OCI-LY7 (cell line): ENCODE measurements around the gene NEK4. TPM values are rescaled to one million over a fixed set of nuclear protein-coding genes. Genes with fewer than 3 reads are reported as not detected.

Experiments
- BruUV-seq: library from RNA; stranded (reverse); fragments of 400-500 nt; replicated peaks from 2 replicates; lab custom pipeline; 2021; lab: Mats Ljungman, UMichigan
- CTCF ChIA-PET: fragments of 300-600 bp; sonication (Branson Sonifier 250); formaldehyde crosslinking; loops from one replicate; lab custom pipeline; 2022; ENCODE audit warnings: antibody characterized with exemption; ENCODE audit not compliant: unreplicated experiment; lab: Charles Lee
- POLR2A ChIA-PET: fragments of 300-600 bp; sonication (Branson Sonifier 250); formaldehyde crosslinking; loops from one replicate; lab custom pipeline; 2022; ENCODE audit warnings: antibody characterized with exemption; lab: Charles Lee
- DNase-seq: peaks from one replicate; pipeline ENCODE4 v3.0.0-alpha.2; 2015; ENCODE audit warnings: low spot score
- H2AFZ ChIP-seq: fragments of 200-600 bp; sonication (generic), shearing (Covaris generic); 2 replicates; pipeline ENCODE4 v1.6.1; 2014; ENCODE audit warnings: mild to moderate bottlenecking, antibody characterized with exemption, low read length, moderate library complexity
- H3K27ac ChIP-seq: fragments of 200-600 bp; sonication (generic); 2 replicates; pipeline ENCODE4 v1.5.1; 2014; ENCODE audit warnings: mixed run types, low read depth, mild to moderate bottlenecking, moderate library complexity, low read length, inconsistent platforms; ENCODE audit not compliant: poor library complexity, severe bottlenecking
- H3K36me3 ChIP-seq: fragments of 200-600 bp; sonication (generic); 2 replicates; pipeline ENCODE4 v1.6.1; 2014; ENCODE audit warnings: mild to moderate bottlenecking, antibody characterized with exemption, low read length, moderate library complexity, mixed read lengths; ENCODE audit not compliant: insufficient read depth
- H3K4me1 ChIP-seq: fragments of 200-600 bp; sonication (generic); 2 replicates; pipeline ENCODE4 v1.5.1; 2014; ENCODE audit warnings: mild to moderate bottlenecking, low read length; ENCODE audit not compliant: insufficient read depth, poor library complexity, severe bottlenecking
- H3K4me2 ChIP-seq: fragments of 200-600 bp; sonication (generic); 2 replicates; pipeline ENCODE4 v1.6.1; 2014; ENCODE audit warnings: mild to moderate bottlenecking, low read length
- H3K4me3 ChIP-seq: fragments of 200-600 bp; sonication (generic); 2 replicates; pipeline ENCODE4 v1.5.1; 2014; ENCODE audit warnings: mild to moderate bottlenecking, low read depth, low read length; ENCODE audit not compliant: poor library complexity, severe bottlenecking
- H3K79me2 ChIP-seq: fragments of 200-600 bp; sonication (generic); 2 replicates; pipeline ENCODE4 v1.6.1; 2016; ENCODE audit warnings: low read depth, mild to moderate bottlenecking, low read length, moderate library complexity, mixed read lengths; ENCODE audit not compliant: insufficient read depth
- H3K9me2 ChIP-seq: fragments of 200-600 bp; sonication (generic); 2 replicates; pipeline ENCODE4 v1.6.1; 2016; ENCODE audit warnings: mild to moderate bottlenecking, low read length, mixed read lengths; ENCODE audit not compliant: insufficient read depth
- H3K9me3 ChIP-seq: fragments of 200-600 bp; sonication (generic); 2 replicates; pipeline ENCODE4 v1.6.1; 2014; ENCODE audit warnings: mild to moderate bottlenecking, mixed run types, low read length, mixed read lengths
- H4K20me1 ChIP-seq: fragments of 200-600 bp; sonication (generic); 2 replicates; pipeline ENCODE4 v1.6.1; 2014; ENCODE audit warnings: mild to moderate bottlenecking, antibody characterized with exemption, low read length, moderate library complexity, mixed read lengths; ENCODE audit not compliant: insufficient read depth
- CTCF ChIP-seq: fragments of 200-600 bp; sonication (generic); conservative IDR thresholded peaks from 2 replicates; pipeline ENCODE4 v1.5.1; 2014; ENCODE audit warnings: mild to moderate bottlenecking, antibody characterized with exemption, low read length, moderate library complexity, mixed read lengths
- EZH2phosphoT487 ChIP-seq: fragments of 200-600 bp; sonication (generic); IDR thresholded peaks from 2 replicates; pipeline ENCODE4 v1.6.1; 2018; ENCODE audit warnings: low read depth, borderline replicate concordance, mild to moderate bottlenecking, mixed run types, antibody characterized with exemption, low read length, moderate library complexity, mixed read lengths
- intact Hi-C: fragments of 100-400 bp; cut with micrococcal nuclease; formaldehyde crosslinking; loops from one replicate; pipeline ENCODE4 v1.10.0; 2022; ENCODE audit not compliant: unreplicated experiment
- total RNA-seq, 2 experiments: library from RNA; depleted of rRNA in 1 of 2; stranded (reverse); fragments of >200 nt in 1 of 2; shearing (Covaris generic) in 1 of 2; gene quantifications; 2 replicates each; pipeline ENCODE4 v1.2.3, GENCODE V29; 2014 to 2022

Gene NEK4
- total RNA-seq, 2 experiments from 2014 or later, result 27.5 to 38.6 TPM

DNA sequence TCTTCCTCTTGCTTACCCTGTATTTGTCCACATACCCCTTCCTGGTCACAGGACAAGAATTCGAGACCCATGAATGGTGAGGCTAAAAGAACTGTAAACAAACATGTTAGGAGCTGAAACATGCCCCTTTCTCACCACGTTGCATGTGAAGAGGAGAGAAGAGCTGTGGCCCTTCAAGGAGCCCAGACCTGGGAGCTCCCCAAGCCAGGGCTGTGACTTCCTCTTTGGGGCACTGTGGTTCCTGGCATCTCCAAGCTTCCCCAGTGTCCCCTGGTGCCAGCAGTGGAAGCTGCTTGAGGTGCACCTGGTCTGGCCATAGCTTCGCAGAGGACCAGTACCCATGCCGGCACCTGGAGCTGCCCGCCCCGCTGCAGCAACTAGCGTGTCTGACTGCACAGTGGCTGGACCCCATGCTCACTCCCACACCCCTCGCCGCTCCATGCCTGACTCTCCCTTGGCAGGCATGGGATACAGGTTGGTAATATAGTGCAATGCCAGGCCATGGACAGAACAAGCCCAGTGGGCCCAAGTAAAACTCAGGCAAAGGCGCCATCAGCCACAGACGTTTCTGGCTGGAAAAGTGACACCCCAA is 54.9 kb downstream of the NEK4 start:
- Histone ChIP-seq H2AFZ (no peak overlapping the region), H3K4me1 (peaks cover 9% of the 10 kb centered on the region), H3K79me2 (no peaks in the 10 kb centered on the region), H3K4me2 (no peak overlapping the region), H3K9me3 (peaks cover 8% of the 10 kb centered on the region; the same call in 1 of the 2 replicates), H3K36me3 (peaks cover 39% of the 10 kb centered on the region), H3K9me2 (no peaks in the 10 kb centered on the region), H3K4me3 (no peak overlapping the region), H4K20me1 (no peaks in the 10 kb centered on the region), H3K27ac (no peak overlapping the region)
- no TSS peak for BruUV-seq
- TF ChIP-seq EZH2phosphoT487 (no peak), CTCF (no peak)
- intact Hi-C loops, result no loop called here
- ChIA-PET POLR2A (no interaction called here), CTCF (no interaction called here)
- no peak for DNase-seq

DNA sequence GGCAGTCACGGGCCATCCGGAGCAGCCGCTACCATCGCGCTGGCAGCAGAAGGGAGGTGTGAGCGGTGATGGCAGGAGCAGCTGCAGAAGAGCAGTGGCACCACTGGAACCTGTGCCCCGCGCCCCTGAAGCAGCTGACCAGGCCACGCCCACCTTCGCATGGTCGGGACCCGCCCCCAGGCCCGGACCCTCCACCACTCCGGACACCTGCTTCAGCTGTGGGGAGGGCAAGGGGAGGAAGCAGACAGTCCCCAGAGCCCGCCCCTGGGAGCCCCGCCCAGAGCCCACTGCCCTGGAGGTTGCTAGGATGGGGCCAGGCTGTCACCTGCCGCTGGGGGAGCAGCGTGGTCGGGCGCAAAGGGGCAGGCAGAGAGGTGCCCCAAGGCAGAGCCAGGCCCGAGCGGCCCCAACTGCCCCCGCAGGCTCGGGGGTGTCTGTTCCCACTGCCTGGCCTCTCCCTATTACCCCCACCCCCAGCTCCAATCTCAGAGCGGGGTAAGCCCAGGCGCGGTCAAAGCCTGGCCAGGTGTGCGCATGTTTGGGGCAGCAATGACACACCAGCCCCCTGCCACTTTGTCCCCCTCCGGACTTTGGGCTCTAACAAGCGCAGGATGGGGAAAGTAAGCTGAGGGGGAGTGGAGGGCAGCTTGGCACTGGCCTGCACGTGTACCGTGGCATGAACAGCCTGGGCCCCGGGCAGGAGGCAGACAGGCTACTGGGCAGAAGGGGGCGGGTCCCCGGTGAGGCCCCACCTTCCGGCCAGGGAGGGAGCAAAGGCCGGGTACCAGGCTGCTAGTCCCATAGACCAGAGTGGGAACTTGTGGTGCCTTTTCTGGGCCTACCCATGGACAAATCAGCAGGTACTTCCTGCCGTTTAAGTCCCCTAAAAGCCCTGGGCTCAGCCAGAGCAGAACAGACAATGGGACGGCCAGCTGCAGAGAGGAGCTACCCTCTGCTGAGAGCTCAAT is 56.1 kb downstream of the NEK4 start:
- Histone ChIP-seq H3K4me1 (peaks cover 9% of the 10 kb centered on the region), H3K79me2 (no peaks in the 10 kb centered on the region), H3K27ac (no peak overlapping the region), H2AFZ (no peak overlapping the region), H3K36me3 (peaks cover 46% of the 10 kb centered on the region), H3K9me3 (peaks cover under 1% of the 10 kb centered on the region; the same call in 1 of the 2 replicates), H3K4me3 (no peak overlapping the region), H4K20me1 (no peaks in the 10 kb centered on the region), H3K9me2 (no peaks in the 10 kb centered on the region), H3K4me2 (no peak overlapping the region)
- intact Hi-C loops, result no loop called here
- ChIA-PET CTCF (no interaction called here), POLR2A (no interaction called here)
- TF ChIP-seq CTCF (no peak), EZH2phosphoT487 (no peak)
- DNase-seq, result no peak
- BruUV-seq, result no TSS peak
